ENCODE data around the gene ZNF618. TPM values are rescaled to one million over a fixed set of nuclear protein-coding genes. Genes with fewer than 3 reads are reported as not detected.

Gene ZNF618
- total RNA-seq, 2 experiments from 2014 or later, result not detected

DNA sequence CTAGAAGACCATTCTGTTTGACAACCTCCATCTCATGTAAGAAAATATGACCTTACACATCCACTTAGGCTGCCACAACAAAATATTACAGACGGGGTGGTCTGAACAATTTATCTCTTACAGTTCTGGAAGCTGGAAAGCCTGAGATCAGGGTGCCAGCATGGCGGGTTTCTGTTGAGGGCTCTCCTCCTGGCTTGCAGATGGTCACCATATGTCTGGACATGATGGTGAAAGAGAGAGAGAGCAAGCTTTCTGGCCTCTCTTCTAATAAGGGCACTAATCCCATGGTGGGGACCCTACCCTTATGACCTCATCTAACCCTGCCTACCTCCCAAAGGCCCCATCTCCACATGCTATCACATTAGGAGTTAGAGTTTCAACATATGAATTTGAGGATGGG, 136.0 kb downstream of the ZNF618 start:
- Histone ChIP-seq H3K27ac (ENCODE audit: low read depth, low read length, poor library complexity, severe bottlenecking) (no peak overlapping the region), H3K9me3 (ENCODE audit: low read length) (no peaks in the 10 kb centered on the region), H3K79me2 (ENCODE audit: insufficient read depth, low read depth, low read length) (no peaks in the 10 kb centered on the region), H2AFZ (ENCODE audit: low read length) (no peak overlapping the region), H3K4me3 (ENCODE audit: low read depth, low read length, poor library complexity, severe bottlenecking) (no peak overlapping the region), H3K4me1 (ENCODE audit: insufficient read depth, low read length, poor library complexity, severe bottlenecking) (no peaks in the 10 kb centered on the region), H3K36me3 (ENCODE audit: insufficient read depth, low read length) (no peaks in the 10 kb centered on the region), H3K9me2 (ENCODE audit: insufficient read depth, low read length) (no peaks in the 10 kb centered on the region), H4K20me1 (ENCODE audit: insufficient read depth, low read length) (no peaks in the 10 kb centered on the region), H3K4me2 (ENCODE audit: low read length) (no peak overlapping the region)
- ChIA-PET POLR2A (no interaction called here), CTCF (ENCODE audit: unreplicated experiment) (no interaction called here)
- no peak for DNase-seq (ENCODE audit: low spot score)
- intact Hi-C loops (cut with micrococcal nuclease; ENCODE audit: unreplicated experiment), result no loop called here
- no TSS peak for BruUV-seq (replicated peaks)
- TF ChIP-seq EZH2phosphoT487 (IDR thresholded peaks at IDR 0.05; ENCODE audit: borderline replicate concordance, low read depth, low read length), result no peak
- TF ChIP-seq, protein P1, sequence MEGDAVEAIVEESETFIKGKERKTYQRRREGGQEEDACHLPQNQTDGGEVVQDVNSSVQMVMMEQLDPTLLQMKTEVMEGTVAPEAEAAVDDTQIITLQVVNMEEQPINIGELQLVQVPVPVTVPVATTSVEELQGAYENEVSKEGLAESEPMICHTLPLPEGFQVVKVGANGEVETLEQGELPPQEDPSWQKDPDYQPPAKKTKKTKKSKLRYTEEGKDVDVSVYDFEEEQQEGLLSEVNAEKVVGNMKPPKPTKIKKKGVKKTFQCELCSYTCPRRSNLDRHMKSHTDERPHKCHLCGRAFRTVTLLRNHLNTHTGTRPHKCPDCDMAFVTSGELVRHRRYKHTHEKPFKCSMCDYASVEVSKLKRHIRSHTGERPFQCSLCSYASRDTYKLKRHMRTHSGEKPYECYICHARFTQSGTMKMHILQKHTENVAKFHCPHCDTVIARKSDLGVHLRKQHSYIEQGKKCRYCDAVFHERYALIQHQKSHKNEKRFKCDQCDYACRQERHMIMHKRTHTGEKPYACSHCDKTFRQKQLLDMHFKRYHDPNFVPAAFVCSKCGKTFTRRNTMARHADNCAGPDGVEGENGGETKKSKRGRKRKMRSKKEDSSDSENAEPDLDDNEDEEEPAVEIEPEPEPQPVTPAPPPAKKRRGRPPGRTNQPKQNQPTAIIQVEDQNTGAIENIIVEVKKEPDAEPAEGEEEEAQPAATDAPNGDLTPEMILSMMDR (conservative IDR thresholded peaks at IDR 0.05; ENCODE audit: low read length), result no peak

DNA sequence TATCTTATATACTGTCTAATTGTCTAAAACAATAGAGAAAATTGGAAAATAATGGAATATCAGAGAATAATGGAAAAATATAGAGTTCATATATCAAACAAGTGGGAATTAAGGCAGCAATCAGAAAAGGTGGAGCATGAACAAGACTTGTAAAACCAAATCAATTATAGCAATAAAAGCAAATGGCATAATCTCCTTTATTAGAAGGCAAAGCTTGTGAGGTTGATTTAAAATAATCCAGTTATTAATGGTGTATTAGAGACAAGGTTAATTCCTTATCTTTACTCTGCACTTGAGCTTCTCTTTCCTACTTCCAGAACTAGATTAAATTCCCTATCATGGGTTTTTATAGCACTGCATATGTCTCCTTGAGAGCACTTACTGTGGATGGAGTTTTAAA, 137.9 kb downstream of the ZNF618 start:
- CTCF ChIA-PET (ENCODE audit: unreplicated experiment), result no interaction called here
- Histone ChIP-seq H3K4me2 (ENCODE audit: low read length) (no peak overlapping the region), H3K27ac (ENCODE audit: low read depth, low read length, poor library complexity, severe bottlenecking) (no peak overlapping the region), H3K9me2 (ENCODE audit: insufficient read depth, low read length) (no peaks in the 10 kb centered on the region), H3K4me3 (ENCODE audit: low read depth, low read length, poor library complexity, severe bottlenecking) (no peak overlapping the region), H3K4me1 (ENCODE audit: insufficient read depth, low read length, poor library complexity, severe bottlenecking) (no peaks in the 10 kb centered on the region), H3K36me3 (ENCODE audit: insufficient read depth, low read length) (no peaks in the 10 kb centered on the region), H3K9me3 (ENCODE audit: low read length) (no peaks in the 10 kb centered on the region), H2AFZ (ENCODE audit: low read length) (no peak overlapping the region), H4K20me1 (ENCODE audit: insufficient read depth, low read length) (no peaks in the 10 kb centered on the region), H3K79me2 (ENCODE audit: insufficient read depth, low read depth, low read length) (no peaks in the 10 kb centered on the region)
- no TSS peak for BruUV-seq (replicated peaks)
- no peak for DNase-seq (ENCODE audit: low spot score)
- intact Hi-C loops (cut with micrococcal nuclease; ENCODE audit: unreplicated experiment), result no loop called here
- no peak for TF ChIP-seq EZH2phosphoT487 (IDR thresholded peaks at IDR 0.05; ENCODE audit: borderline replicate concordance, low read depth, low read length)
- TF ChIP-seq, protein P1 (conservative IDR thresholded peaks at IDR 0.05; ENCODE audit: low read length), result no peak
- POLR2A ChIA-PET, result interaction anchor here (0.5 kb wide), 1 partner anchor 370 kb away, joined by 3 read pairs; no protein-coding TSS in a partner anchor

DNA sequence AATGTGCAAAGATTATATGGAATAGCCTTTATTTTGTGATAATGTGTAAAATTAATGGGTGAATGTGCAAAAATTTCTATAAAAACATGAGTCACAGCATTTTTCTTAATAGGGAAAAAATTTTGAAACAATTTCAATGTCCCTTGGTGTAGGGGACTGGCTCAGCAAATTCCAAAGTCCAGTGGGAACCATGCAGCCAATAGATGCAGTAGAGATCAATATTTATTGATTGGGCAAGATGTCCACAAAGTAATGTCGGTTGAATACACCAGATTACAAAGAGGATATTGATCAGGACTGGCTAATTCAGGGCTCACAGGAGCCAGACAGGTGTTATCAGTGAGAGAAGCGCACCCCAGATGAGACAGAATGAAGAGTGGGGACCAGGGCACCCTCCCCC, 139.5 kb downstream of the ZNF618 start:
- Histone ChIP-seq H3K79me2 (ENCODE audit: insufficient read depth, low read depth, low read length) (no peaks in the 10 kb centered on the region), H2AFZ (ENCODE audit: low read length) (no peak overlapping the region), H3K4me2 (ENCODE audit: low read length) (no peak overlapping the region), H3K4me1 (ENCODE audit: insufficient read depth, low read length, poor library complexity, severe bottlenecking) (no peaks in the 10 kb centered on the region), H3K4me3 (ENCODE audit: low read depth, low read length, poor library complexity, severe bottlenecking) (no peak overlapping the region), H3K9me2 (ENCODE audit: insufficient read depth, low read length) (no peaks in the 10 kb centered on the region), H3K36me3 (ENCODE audit: insufficient read depth, low read length) (no peaks in the 10 kb centered on the region), H3K9me3 (ENCODE audit: low read length) (no peaks in the 10 kb centered on the region), H3K27ac (ENCODE audit: low read depth, low read length, poor library complexity, severe bottlenecking) (no peak overlapping the region), H4K20me1 (ENCODE audit: insufficient read depth, low read length) (no peaks in the 10 kb centered on the region)
- TF ChIP-seq, protein P1 (conservative IDR thresholded peaks at IDR 0.05; ENCODE audit: low read length), result no peak
- no peak for TF ChIP-seq EZH2phosphoT487 (IDR thresholded peaks at IDR 0.05; ENCODE audit: borderline replicate concordance, low read depth, low read length)
- no peak for DNase-seq (ENCODE audit: low spot score)
- BruUV-seq (replicated peaks), result no TSS peak
- intact Hi-C loops (cut with micrococcal nuclease; ENCODE audit: unreplicated experiment), result no loop called here
- ChIA-PET CTCF (ENCODE audit: unreplicated experiment) (no interaction called here), POLR2A (no interaction called here)
